Measurements from ENCODE around the gene RD3L.
"Not testable (repeated sequence)": the region's sequence is repeated elsewhere in the genome, so short reads cannot be mapped to it uniquely, and the experiment has no call there.

Gene RD3L

DNA sequence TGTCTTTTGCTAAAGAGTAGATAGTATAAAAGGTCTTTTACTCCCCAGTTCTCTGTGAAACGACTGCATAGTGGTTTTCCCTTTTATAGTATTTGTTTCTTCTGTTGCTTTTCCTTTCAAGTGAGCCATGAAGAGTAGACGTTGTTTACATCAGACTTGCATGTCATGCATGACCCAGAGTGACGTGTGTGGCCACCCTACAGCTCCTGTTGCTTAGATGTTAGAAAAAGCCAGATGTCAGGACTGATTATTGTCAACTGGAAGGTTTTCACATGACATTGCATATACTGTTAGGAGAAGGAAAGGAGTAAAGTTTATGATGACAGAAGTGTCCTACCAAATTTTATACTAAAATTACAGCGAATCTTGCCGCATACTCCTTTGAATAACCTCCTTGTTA lies 1.3 kb upstream of the RD3L start:
- no peak overlapping the region for H3K27ac Mint-ChIP-seq
- H3K27me3 Mint-ChIP-seq: peaks cover 13% of the 10 kb centered on the region
- no peaks in the 10 kb centered on the region for H3K9me3 Mint-ChIP-seq
- no peaks in the 10 kb centered on the region for H3K4me1 Mint-ChIP-seq
- ATAC-seq (ENCODE audit: low read depth): no peak
- DNase-seq (ENCODE audit: low spot score in 2 of 2): no peak
- peaks cover 3% of the 10 kb centered on the region for H3K36me3 Mint-ChIP-seq
- no peak overlapping the region for H3K4me3 Mint-ChIP-seq

DNA sequence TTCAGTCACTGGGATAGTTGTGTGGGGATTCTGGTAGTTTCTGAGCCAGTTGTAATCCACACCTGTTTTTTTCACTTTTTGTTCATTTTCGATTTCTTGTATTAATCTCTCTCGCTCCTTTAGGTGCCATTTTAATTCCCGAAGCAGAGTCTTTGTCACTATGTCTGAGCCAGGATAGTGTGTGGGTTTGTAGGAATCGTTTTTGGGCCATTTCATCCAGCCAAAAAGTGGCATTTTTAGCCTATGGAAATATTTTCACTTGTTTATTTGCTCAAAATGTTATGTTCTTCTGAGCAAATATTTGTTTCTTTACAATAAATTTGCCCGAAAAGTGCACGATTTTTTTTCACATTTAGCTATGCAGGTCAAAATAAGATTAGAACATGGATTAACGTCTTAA lies 867 bp downstream of the RD3L start:
- no peak overlapping the region for H3K27ac Mint-ChIP-seq
- no peaks in the 10 kb centered on the region for H3K4me1 Mint-ChIP-seq
- peaks cover 9% of the 10 kb centered on the region for H3K27me3 Mint-ChIP-seq
- DNase-seq (ENCODE audit: low spot score in 2 of 2): no peak
- no peaks in the 10 kb centered on the region for H3K36me3 Mint-ChIP-seq
- ATAC-seq (ENCODE audit: low read depth): no peak
- H3K4me3 Mint-ChIP-seq: no peak overlapping the region
- H3K9me3 Mint-ChIP-seq: no peaks in the 10 kb centered on the region

DNA sequence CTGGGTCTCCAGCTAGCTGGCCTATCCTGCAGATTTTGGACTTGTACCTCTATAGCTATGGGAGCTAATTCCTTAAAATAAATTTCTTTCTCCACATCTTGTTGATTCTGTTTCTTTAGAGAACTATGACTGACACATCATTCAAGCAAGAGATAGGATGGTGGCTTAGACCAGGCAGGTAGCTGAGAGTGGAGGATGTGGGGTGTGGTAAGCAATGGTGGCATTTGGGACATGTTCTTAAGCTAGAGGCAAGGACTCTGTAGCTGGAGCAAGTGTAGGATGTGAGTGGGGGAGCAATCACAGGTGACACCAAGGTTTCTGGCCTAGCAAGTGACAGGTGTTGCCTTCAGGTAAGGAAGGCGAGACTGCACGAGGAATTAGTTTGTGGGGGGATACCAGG lies 7.2 kb downstream of the RD3L start:
- ATAC-seq (ENCODE audit: low read depth): no peak
- Mint-ChIP-seq H3K4me1 (peaks cover 8% of the 10 kb centered on the region), H3K27ac (no peak overlapping the region), H3K27me3 (peaks cover 5% of the 10 kb centered on the region), H3K4me3 (no peak overlapping the region), H3K9me3 (no peaks in the 10 kb centered on the region), H3K36me3 (no peaks in the 10 kb centered on the region)
- DNase-seq (ENCODE audit: low spot score in 2 of 2): no peak

DNA sequence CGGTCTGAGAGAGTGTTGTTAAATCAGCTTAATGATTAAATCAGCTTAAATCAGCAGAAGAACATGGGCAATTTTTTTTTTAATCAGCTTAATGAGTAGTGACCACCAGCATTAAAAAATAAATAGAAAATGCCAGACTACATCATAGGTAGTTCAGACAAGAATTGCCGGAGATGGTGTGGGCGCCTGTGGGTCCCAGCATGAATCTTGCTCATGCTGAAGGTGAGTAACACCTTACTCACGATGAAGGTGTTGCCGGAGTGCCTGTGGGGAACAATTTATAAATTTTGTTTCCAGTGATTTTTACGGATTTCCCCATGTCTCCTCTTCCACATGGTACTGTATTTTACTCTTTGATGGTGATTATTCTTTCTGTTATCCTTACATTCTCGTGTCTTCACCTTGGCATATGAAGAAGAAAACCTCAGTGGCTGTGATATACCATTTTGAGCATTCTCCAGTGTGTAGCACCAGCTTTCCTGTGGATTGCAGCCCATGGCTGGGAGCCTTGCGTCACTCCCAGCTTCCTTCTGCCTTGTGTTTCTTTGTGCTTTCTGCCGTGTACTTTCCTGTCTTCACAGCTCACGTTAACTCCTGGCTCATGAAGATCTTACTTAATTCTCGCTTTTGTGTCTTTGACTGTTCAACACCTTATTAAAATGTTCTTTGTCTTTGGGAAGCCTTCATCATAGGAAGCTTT lies 9.4 kb downstream of the RD3L start:
- peaks cover 3% of the 10 kb centered on the region for H3K27me3 Mint-ChIP-seq
- no peak overlapping the region for H3K4me3 Mint-ChIP-seq
- peaks cover 8% of the 10 kb centered on the region for H3K4me1 Mint-ChIP-seq

DNA sequence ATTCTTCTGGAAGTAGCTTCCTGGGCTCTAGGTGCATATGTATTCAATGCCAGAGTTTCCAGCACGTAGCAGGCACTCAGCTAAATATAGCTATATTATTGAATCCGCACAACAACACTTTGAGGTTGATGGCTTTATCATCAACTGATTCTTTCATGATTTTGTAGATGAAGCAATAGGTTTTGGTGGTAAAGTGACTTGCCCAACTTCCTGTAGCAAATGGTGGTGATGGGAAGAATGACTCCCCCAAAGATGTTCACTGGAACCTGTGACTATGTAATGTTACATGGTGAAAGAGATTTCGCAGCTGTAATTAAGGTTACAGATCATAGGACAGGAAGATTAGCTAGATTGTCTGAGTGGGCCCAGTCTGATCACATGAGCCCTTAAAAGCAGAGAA lies 10.9 kb downstream of the RD3L start:
- ATAC-seq (ENCODE audit: low read depth) (no peak), DNase-seq (ENCODE audit: low spot score in 2 of 2) (no peak)
- no peaks in the 10 kb centered on the region for H3K9me3 Mint-ChIP-seq
- H3K36me3 Mint-ChIP-seq: no peaks in the 10 kb centered on the region
- no peak overlapping the region for H3K4me3 Mint-ChIP-seq
- H3K27me3 Mint-ChIP-seq: peaks cover 3% of the 10 kb centered on the region
- H3K4me1 Mint-ChIP-seq: peaks cover 8% of the 10 kb centered on the region
- H3K27ac Mint-ChIP-seq: no peak overlapping the region

More for the DNA sequence above, 9.4 kb downstream of the RD3L start:
- Mint-ChIP-seq H3K27ac (no peak overlapping the region), H3K9me3 (no peaks in the 10 kb centered on the region), H3K36me3 (no peaks in the 10 kb centered on the region)
- DNase-seq (ENCODE audit: low spot score in 2 of 2) (no peak), ATAC-seq (ENCODE audit: low read depth) (no peak)

DNA sequence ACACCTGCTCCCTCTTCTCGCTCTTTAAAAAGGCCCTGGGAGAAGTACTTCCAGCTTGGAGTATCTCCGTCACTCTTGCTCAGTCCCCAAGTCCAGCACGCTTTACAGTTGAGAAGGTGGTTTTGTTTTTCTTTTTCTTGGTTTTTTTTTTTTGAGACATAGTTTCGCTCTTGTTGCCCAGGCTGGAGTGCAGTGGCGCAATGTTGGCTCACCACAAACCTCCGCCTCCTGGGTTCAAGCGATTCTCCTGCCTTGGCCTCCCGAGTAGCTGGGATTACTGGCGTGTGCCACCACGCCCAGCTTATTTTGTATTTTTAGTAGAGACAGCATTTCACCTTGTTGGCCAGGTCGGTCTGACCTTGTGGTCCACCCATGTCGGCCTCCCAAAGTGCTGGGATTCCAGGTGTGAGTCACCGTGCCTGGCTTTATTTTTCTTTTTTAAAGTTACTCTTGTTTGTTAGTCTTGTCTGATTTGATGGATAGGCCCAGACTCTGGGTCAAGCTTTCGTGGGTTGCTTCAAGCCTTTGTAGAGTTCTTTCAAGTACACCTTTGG lies 12.2 kb downstream of the RD3L start:
- Mint-ChIP-seq H3K9me3 (no peaks in the 10 kb centered on the region), H3K27ac (no peak overlapping the region), H3K27me3 (peaks cover 3% of the 10 kb centered on the region), H3K4me3 (no peak overlapping the region), H3K36me3 (no peaks in the 10 kb centered on the region), H3K4me1 (peaks cover 8% of the 10 kb centered on the region)
- no peak for DNase-seq (ENCODE audit: low spot score in 2 of 2)
- no peak for ATAC-seq (ENCODE audit: low read depth)

DNA sequence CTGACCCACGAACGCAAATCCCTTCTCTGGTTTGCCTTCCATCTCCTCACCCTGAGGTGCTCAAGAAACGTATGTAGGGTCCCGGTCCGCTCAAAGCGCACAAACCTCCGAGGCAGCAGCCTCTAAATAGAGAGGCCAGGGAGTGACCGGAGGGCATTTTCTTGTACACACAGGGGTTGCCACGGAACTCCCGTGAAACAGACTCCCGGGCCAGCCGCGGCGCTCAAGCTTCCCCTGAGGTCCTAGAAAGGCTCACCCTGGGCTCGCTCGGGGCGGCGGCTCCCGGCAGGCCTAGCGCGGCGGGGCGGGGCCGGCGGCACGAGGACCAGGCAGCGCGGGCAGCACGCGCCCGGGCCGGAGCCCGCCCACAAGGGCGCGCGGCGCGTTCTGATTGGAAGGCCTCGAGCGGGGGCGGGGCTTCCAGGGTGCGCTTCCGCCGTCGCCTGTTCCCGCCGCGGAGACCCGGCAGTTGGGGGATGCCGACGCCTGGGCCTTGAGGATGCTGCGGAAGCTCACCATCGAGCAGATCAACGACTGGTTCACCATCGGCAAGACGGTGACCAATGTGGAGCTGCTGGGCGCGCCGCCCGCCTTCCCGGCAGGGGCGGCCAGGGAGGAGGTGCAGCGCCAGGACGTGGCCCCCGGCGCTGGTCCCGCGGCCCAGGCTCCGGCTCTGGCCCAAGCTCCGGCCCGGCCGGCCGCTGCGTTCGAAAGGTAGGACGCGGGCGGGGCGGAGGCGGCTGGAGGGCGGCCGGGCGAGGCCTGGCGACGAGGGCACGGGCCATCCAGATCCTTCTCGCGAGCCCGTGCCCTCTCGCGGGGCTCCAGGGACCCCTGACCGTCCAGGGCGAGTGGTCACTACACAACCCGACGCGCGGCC lies 14.1 kb downstream of the RD3L start, which contains the start of gene TDRD9:
TDRD9 (plus strand) TSS at position 446 of the 880 bp plus-strand sequence; CDS start at position 500, 54 bp downstream.
- no peak within 1 kb of the TSS for H3K4me3 Mint-ChIP-seq
- ATAC-seq (ENCODE audit: low read depth) (peak; percentile 31), DNase-seq (ENCODE audit: low spot score in 2 of 2) (no peak)
- H3K27ac Mint-ChIP-seq: no peak within 1 kb of the TSS
- peaks cover 2% of the 10 kb centered on the region for H3K27me3 Mint-ChIP-seq
- H3K4me1 Mint-ChIP-seq: peaks cover 2% of the 10 kb centered on the region
- H3K9me3 Mint-ChIP-seq: no peaks in the 10 kb centered on the region
- no peaks in the 10 kb centered on the region for H3K36me3 Mint-ChIP-seq

DNA sequence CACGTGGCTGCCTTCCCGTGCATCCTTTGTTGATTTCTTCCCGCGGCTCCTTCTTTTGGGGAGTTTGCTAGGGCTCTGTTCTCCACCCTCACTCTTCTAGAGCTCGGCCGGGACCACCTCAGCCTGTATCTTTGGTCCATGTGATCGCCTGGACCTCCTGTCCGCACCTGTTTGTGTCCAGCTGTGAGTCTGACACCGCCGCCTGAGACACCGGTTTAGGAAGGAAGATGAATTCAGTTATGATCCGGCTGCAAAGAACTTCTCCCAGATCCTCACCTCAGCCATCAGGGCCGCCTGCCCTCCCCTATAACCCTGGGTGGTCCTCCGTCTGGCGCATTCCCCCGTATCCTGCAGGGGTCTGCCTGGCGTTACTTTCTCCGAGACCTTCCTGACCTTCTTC lies 14.8 kb downstream of the RD3L start:
- Mint-ChIP-seq H3K36me3 (no peaks in the 10 kb centered on the region), H3K27me3 (no peaks in the 10 kb centered on the region), H3K4me3 (no peak overlapping the region), H3K9me3 (no peaks in the 10 kb centered on the region), H3K4me1 (no peaks in the 10 kb centered on the region), H3K27ac (no peak overlapping the region)
- DNase-seq (ENCODE audit: low spot score in 2 of 2) (no peak), ATAC-seq (ENCODE audit: low read depth) (no peak)

DNA sequence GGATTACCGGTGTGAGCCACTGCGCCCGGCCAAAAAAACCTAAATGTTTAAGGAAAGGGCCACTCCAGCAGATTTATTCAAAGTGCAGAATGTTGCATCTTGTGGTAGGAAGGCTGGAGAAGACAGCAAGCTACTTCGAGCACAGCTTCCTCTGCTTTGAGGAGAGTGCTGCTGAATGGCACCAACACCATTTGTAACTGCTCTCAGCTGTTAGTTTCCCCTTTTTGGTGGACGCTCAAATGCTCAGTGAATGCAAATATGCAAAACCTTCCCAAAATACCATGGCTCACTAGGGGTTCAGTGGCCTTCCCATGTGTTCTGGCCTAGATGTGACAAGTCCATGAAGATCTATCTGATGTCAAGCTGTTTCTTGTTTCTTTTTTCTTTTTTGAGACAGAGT lies 17.0 kb downstream of the RD3L start:
- H3K27me3 Mint-ChIP-seq: no peaks in the 10 kb centered on the region
- DNase-seq (ENCODE audit: low spot score in 2 of 2): no peak
- H3K4me3 Mint-ChIP-seq: no peak overlapping the region
- ATAC-seq (ENCODE audit: low read depth): no peak
- H3K27ac Mint-ChIP-seq: no peak overlapping the region
- H3K9me3 Mint-ChIP-seq: no peaks in the 10 kb centered on the region
- no peaks in the 10 kb centered on the region for H3K36me3 Mint-ChIP-seq
- H3K4me1 Mint-ChIP-seq: peaks cover 5% of the 10 kb centered on the region

DNA sequence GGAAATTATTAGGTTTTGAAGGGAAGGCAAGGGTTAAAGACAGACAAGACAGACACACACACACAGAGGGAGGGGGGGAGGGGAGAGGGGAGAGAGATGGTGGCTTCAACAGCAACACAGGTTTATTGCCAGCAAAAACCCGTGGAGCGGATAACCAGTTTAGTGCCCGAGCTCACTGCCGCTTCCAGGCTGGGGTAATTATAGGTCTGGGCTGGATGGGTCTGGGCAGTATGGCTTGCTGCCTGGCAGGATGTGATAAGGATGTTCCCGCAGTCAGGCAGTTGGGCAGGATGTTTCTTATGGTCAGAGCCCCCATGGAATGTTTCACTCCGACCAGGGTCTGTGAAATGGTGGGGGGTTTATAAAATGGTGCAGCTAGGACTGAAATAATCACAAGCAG lies 18.5 kb downstream of the RD3L start:
- DNase-seq (ENCODE audit: low spot score in 2 of 2): no peak
- no peaks in the 10 kb centered on the region for H3K36me3 Mint-ChIP-seq
- H3K27ac Mint-ChIP-seq: no peak overlapping the region
- no peaks in the 10 kb centered on the region for H3K27me3 Mint-ChIP-seq
- ATAC-seq (ENCODE audit: low read depth): no peak
- peaks cover 7% of the 10 kb centered on the region for H3K4me1 Mint-ChIP-seq
- H3K4me3 Mint-ChIP-seq: no peak overlapping the region
- no peaks in the 10 kb centered on the region for H3K9me3 Mint-ChIP-seq

DNA sequence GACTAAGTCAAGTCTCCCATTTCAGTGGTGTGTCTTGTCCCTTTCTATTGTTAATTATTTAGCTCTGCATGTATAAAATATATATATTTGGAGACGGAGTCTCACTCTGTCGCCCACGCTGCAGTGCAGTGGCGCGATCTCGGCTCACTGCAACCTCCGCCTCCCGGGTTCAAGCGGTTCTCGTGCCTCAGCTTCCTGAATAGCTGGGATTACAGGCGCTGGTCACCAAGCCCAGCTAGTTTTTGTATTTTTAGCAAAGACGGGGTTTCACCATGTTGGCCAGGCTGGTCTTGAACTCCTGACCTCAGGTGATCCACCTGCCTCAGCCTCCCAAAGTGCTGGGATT lies 20.5 kb downstream of the RD3L start:
- peak overlapping the region; percentile 91 for H3K4me3 Mint-ChIP-seq
- H3K27me3 Mint-ChIP-seq; ATAC-seq (ENCODE audit: low read depth); DNase-seq (ENCODE audit: low spot score in 2 of 2); H3K27ac Mint-ChIP-seq; H3K4me1 Mint-ChIP-seq; H3K36me3 Mint-ChIP-seq; H3K9me3 Mint-ChIP-seq: not testable (repeated sequence)

DNA sequence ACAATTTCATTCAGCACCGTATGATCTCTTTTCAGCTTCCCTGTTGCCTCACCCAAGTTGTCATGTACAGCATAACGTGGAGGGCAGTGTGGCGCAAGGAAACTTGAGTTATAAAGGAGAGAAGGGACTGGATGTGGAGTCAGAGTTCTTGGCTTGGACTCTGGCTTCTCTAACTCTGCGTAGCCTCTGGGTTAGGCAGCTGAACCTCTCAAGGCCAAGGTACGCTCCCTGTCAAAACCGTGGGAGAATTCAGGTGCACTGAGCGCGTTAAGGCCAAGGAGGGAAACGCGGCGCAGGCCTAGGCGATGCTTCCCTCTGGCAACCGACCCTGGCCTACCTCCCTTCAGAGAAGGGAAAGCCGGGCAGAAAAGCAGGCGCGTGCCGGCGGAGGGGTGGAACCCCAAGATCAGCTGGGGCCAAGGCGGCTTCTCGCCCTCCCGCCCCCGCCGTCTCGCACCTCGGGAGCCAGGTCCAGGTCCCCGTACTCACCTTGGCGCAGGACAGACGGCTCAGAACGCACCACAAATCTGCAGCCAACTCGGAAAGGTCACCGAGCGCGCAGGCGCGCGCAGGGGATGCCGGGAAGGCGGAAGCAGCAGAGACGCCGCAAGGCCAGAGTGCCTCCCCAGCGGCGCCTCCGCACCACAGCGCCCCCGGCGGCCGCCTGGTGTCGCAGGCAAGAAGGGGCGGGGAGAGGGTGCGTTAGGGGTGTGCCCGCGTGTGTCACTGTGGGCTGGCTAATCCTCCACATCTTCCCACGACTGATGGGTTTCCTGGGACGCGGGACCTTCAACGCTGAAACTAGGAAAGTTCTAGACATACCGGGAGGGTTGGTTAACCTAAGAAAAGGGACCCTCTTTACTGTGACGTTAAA lies 21.1 kb downstream of the RD3L start:
- Mint-ChIP-seq H3K9me3 (no peaks in the 10 kb centered on the region), H3K36me3 (peaks cover 3% of the 10 kb centered on the region), H3K4me3 (peak overlapping the region; percentile 91), H3K4me1 (peaks cover 7% of the 10 kb centered on the region), H3K27ac (peak overlapping the region; percentile 75), H3K27me3 (no peaks in the 10 kb centered on the region)
- ATAC-seq (ENCODE audit: low read depth) (peak; percentile 95), DNase-seq (ENCODE audit: low spot score in 2 of 2) (peak; percentile 96)

DNA sequence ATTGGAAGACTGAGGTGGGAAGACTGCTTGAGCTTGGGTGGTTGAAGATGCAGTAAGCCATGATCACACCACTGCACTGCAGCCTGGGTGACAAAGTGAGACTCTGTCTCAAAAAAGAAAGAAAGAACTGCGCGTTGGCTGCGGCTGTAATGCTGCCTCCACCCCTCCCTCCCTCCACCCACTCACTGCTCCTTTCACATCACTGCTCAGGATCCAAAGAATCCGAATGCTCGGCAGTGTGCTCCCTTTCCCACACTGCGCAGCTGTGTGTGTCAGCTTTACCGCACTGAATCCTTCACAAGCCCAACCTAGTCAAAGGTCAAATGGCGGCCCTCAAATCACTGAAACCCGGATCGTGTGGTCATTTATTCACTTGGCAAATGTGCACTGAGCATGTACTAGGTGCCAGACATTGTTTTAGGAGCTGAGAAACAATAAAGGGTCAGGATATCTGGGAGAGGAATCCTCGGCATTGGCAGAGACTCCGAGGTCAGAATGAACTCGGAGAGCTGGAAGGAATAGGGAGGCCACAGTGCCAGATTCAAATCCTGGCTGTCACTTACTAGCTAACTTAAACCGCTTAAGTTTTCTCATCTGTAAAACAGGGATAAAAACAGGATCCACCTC lies 25.6 kb downstream of the RD3L start:
- H3K4me3 Mint-ChIP-seq: no peak overlapping the region
- ATAC-seq (ENCODE audit: low read depth) (no peak), DNase-seq (ENCODE audit: low spot score in 2 of 2) (no peak)
- H3K27me3 Mint-ChIP-seq: no peaks in the 10 kb centered on the region
- no peak overlapping the region for H3K27ac Mint-ChIP-seq
- peaks cover 10% of the 10 kb centered on the region for H3K4me1 Mint-ChIP-seq
- H3K9me3 Mint-ChIP-seq: no peaks in the 10 kb centered on the region
- peaks cover 18% of the 10 kb centered on the region for H3K36me3 Mint-ChIP-seq
